Panc1 (cell line): ENCODE results near the gene SERTAD3. TPM values are rescaled to one million over a fixed set of nuclear protein-coding genes. Genes with fewer than 3 reads are reported as not detected.

Source experiments
- ATAC-seq: fragments of 200-7000 bp; cut with Tn5 transposase; 2 replicates; pipeline ENCODE4 v1.9.1; 2020; ENCODE audit warnings: mild to moderate bottlenecking, moderate library complexity
- BruUV-seq: library from RNA; stranded (reverse); fragments of 400-500 nt; replicated peaks from 2 replicates; lab custom pipeline; 2021; lab: Mats Ljungman, UMichigan
- CTCF ChIA-PET: fragments of 300-600 bp; sonication (Branson Sonifier 250); formaldehyde crosslinking; loops from one replicate; lab custom pipeline; 2022; ENCODE audit warnings: antibody characterized with exemption; lab: Charles Lee
- POLR2A ChIA-PET: fragments of 300-600 bp; sonication (Branson Sonifier 250); formaldehyde crosslinking; loops from one replicate; lab custom pipeline; 2022; ENCODE audit warnings: antibody characterized with exemption; lab: Charles Lee
- DNase-seq: peaks from one replicate; pipeline ENCODE4 v3.0.0-alpha.2; 2010; ENCODE audit warnings: low read depth, low spot score
- H3K27ac ChIP-seq: 2 replicates; pipeline ENCODE4 v1.5.1; 2011; ENCODE audit warnings: mild to moderate bottlenecking, low read length, inconsistent platforms
- H3K27me3 ChIP-seq: fragments of 200-500 bp; sonication (Bioruptor generic); 2 replicates; pipeline ENCODE4 v1.6.0; 2014; ENCODE audit warnings: low read length, inconsistent platforms; ENCODE audit not compliant: control insufficient read depth, insufficient read depth
- H3K36me3 ChIP-seq: fragments of 200-500 bp; sonication (Bioruptor generic); 2 replicates; pipeline ENCODE4 v1.5.1; 2014; ENCODE audit warnings: inconsistent platforms, mild to moderate bottlenecking, low read length, moderate library complexity; ENCODE audit not compliant: control insufficient read depth, insufficient read depth
- H3K4me1 ChIP-seq: 2 replicates; pipeline ENCODE4 v1.5.1; 2011; ENCODE audit warnings: inconsistent platforms, mild to moderate bottlenecking, low read length, moderate library complexity; ENCODE audit not compliant: control insufficient read depth, insufficient read depth
- H3K4me3 ChIP-seq, 2 experiments: 2 replicates each; pipeline ENCODE4 v1.5.1; 2011 to 2012; ENCODE audit warnings: low read depth in 2 of 2, low read length in 2 of 2, mild to moderate bottlenecking in 2 of 2, inconsistent platforms in 1 of 2, moderate library complexity in 1 of 2
- H3K9me3 ChIP-seq: fragments of 200-500 bp; sonication (Bioruptor generic); 2 replicates; pipeline ENCODE4 v1.5.1; 2014; ENCODE audit warnings: low read depth, mild to moderate bottlenecking, inconsistent platforms, low read length, moderate library complexity; ENCODE audit not compliant: control insufficient read depth, insufficient read depth
- CTCF ChIP-seq: fragments of 450-650 bp; IDR thresholded peaks from 2 replicates; pipeline ENCODE4 v1.5.1; 2017; ENCODE audit warnings: mild to moderate bottlenecking
- POLR2AphosphoS5 ChIP-seq: IDR thresholded peaks from 2 replicates; pipeline ENCODE4 v1.6.1; 2012; ENCODE audit warnings: mild to moderate bottlenecking, low read depth, low read length, moderate library complexity
- REST ChIP-seq, 2 experiments: IDR thresholded peaks; 2 replicates each; pipeline ENCODE4 v1.6.1; 2011 to 2012; ENCODE audit warnings: low read depth in 2 of 2, control low read depth in 1 of 2, low read length in 1 of 2, mild to moderate bottlenecking in 1 of 2, moderate library complexity in 1 of 2; ENCODE audit not compliant: insufficient read depth in 1 of 2
- SIN3A ChIP-seq: IDR thresholded peaks from 2 replicates; pipeline ENCODE4 v1.6.1; 2012; ENCODE audit warnings: low read depth, mild to moderate bottlenecking, low read length, moderate library complexity, borderline replicate concordance; ENCODE audit not compliant: insufficient read depth
- TCF7L2 ChIP-seq: IDR thresholded peaks from 2 replicates; pipeline ENCODE4 v1.6.1; 2011; ENCODE audit warnings: mild to moderate bottlenecking, low read depth, low read length, inconsistent platforms
- in situ Hi-C: cut with HindIII; loops from 2 replicates; pipeline ENCODE4 v1.10.0; 2016; ENCODE audit warnings: low sequenced_read_pairs, low pct_unique_long_range_greater_than_20kb
- intact Hi-C: fragments of 100-400 bp; cut with micrococcal nuclease; formaldehyde crosslinking; loops from one replicate; pipeline ENCODE4 v1.10.0; 2022; ENCODE audit not compliant: unreplicated experiment
- total RNA-seq: library from RNA; stranded (reverse); gene quantifications from one replicate; pipeline ENCODE4 v1.2.1, GENCODE V29; 2021; ENCODE audit not compliant: unreplicated experiment

SERTAD3 gene
- total RNA-seq, 1 experiment from 2014 or later: 35.7 TPM

GRCh38 chr19:40446263-40446784 lies 2.2 kb upstream of the SERTAD3 start:
- no TSS peak for BruUV-seq
- peaks cover 9% of the 10 kb centered on the region for H3K4me1 ChIP-seq
- ATAC-seq (no peak), DNase-seq (no peak)
- TF ChIP-seq CTCF: no peak
- TF ChIP-seq TCF7L2: no peak
- no peak for TF ChIP-seq SIN3A
- no peak for TF ChIP-seq REST (IDR thresholded peaks at IDR 0.05; ENCODE audit: insufficient read depth in 1 of 2, low read depth in 2 of 2, low read length in 1 of 2)
- TF ChIP-seq POLR2AphosphoS5: no peak
- peaks cover 3% of the 10 kb centered on the region for H3K36me3 ChIP-seq
- no peaks in the 10 kb centered on the region for H3K27me3 ChIP-seq
- H3K4me3 ChIP-seq: no peak overlapping the region
- ChIA-PET CTCF (interaction anchor here (0.6 kb wide), 1 partner anchor 189 kb away, joined by 4 read pairs; no protein-coding TSS in a partner anchor), POLR2A (no interaction called here)
- in situ Hi-C loops (no loop called here), intact Hi-C loops (no loop called here)
- H3K9me3 ChIP-seq: no peaks in the 10 kb centered on the region
- H3K27ac ChIP-seq: no peak overlapping the region

GRCh38 chr19:40445780-40446262 lies 1.7 kb upstream of the SERTAD3 start:
- no peak overlapping the region for H3K27ac ChIP-seq
- H3K9me3 ChIP-seq: no peaks in the 10 kb centered on the region
- in situ Hi-C loops (no loop called here), intact Hi-C loops (no loop called here)
- no peaks in the 10 kb centered on the region for H3K27me3 ChIP-seq
- peaks cover 7% of the 10 kb centered on the region for H3K36me3 ChIP-seq
- DNase-seq (no peak), ATAC-seq (no peak)
- peaks cover 9% of the 10 kb centered on the region for H3K4me1 ChIP-seq
- H3K4me3 ChIP-seq: no peak overlapping the region
- ChIA-PET POLR2A (no interaction called here), CTCF (no interaction called here)
- TF ChIP-seq REST (IDR thresholded peaks at IDR 0.05; ENCODE audit: insufficient read depth in 1 of 2, low read depth in 2 of 2, low read length in 1 of 2) (no peak), POLR2AphosphoS5 (no peak), TCF7L2 (no peak), CTCF (no peak), SIN3A (no peak)
- no TSS peak for BruUV-seq
